Osteoblast (primary cell): ENCODE measurements around the gene SAMD11. TPM values are rescaled to one million over a fixed set of nuclear protein-coding genes. Genes with fewer than 3 reads are reported as not detected.
"Not testable (repeated sequence)": the region's sequence is repeated elsewhere in the genome, so short reads cannot be mapped to it uniquely, and the experiment has no call there.

Source experiments
- DNase-seq: peaks from one replicate; pipeline ENCODE4 v3.0.0; 2011; ENCODE audit warnings: low spot score, mixed read lengths; ENCODE audit not compliant: insufficient read length; ENCODE audit errors: missing footprints
- H2AFZ ChIP-seq: 2 replicates; pipeline ENCODE4 v1.6.0; 2011; ENCODE audit warnings: mild to moderate bottlenecking, low read length
- H3K27ac ChIP-seq: 2 replicates; pipeline ENCODE4 v1.5.1; 2011; ENCODE audit warnings: mild to moderate bottlenecking, low read depth, low read length, moderate library complexity
- H3K27me3 ChIP-seq: 2 replicates; pipeline ENCODE4 v1.6.0; 2012; ENCODE audit warnings: mild to moderate bottlenecking, control low read depth, inconsistent platforms, low read length, moderate library complexity; ENCODE audit not compliant: insufficient read depth
- H3K36me3 ChIP-seq: 2 replicates; pipeline ENCODE4 v1.5.1; 2011; ENCODE audit warnings: mild to moderate bottlenecking, low read length, control low read depth, moderate library complexity; ENCODE audit not compliant: insufficient read depth
- H3K4me1 ChIP-seq: 2 replicates; pipeline ENCODE4 v1.5.1; 2011; ENCODE audit warnings: mild to moderate bottlenecking, low read length, control low read depth, moderate library complexity; ENCODE audit not compliant: insufficient read depth
- H3K4me2 ChIP-seq: 2 replicates; pipeline ENCODE4 v1.6.0; 2011; ENCODE audit warnings: mild to moderate bottlenecking, low read length; ENCODE audit not compliant: insufficient read depth
- H3K4me3 ChIP-seq: fragments of 200-600 bp; sonication (generic); 3 replicates; pipeline ENCODE4 v1.5.1; 2012; ENCODE audit warnings: mild to moderate bottlenecking, low read length, inconsistent platforms; ENCODE audit not compliant: insufficient read depth
- H3K79me2 ChIP-seq: 2 replicates; pipeline ENCODE4 v1.6.0; 2012; ENCODE audit warnings: mild to moderate bottlenecking, low read length, control low read depth, inconsistent platforms; ENCODE audit not compliant: insufficient read depth
- H3K9me3 ChIP-seq: 2 replicates; pipeline ENCODE4 v1.5.1; 2011; ENCODE audit warnings: low read depth, low read length, control low read depth
- H4K20me1 ChIP-seq: 2 replicates; pipeline ENCODE4 v1.6.0; 2012; ENCODE audit warnings: mild to moderate bottlenecking, low read length, control low read depth; ENCODE audit not compliant: insufficient read depth
- CTCF ChIP-seq: IDR thresholded peaks from 2 replicates; pipeline ENCODE4 v1.5.1; 2011; ENCODE audit warnings: mild to moderate bottlenecking, low read depth, low read length, moderate library complexity; ENCODE audit errors: extremely low read depth
- total RNA-seq: library from RNA; depleted of rRNA; stranded (reverse); fragments of >200 nt; gene quantifications from 2 replicates; pipeline ENCODE4 v1.2.3, GENCODE V29; 2012

The SAMD11 gene
- total RNA-seq, 1 donor: 8.3 TPM

- H3K4me2 ChIP-seq: no peak overlapping the region
- H3K79me2 ChIP-seq: no peaks in the 10 kb centered on the region
- H3K4me1 ChIP-seq: no peaks in the 10 kb centered on the region
- no peaks in the 10 kb centered on the region for H3K9me3 ChIP-seq
- H4K20me1 ChIP-seq: no peaks in the 10 kb centered on the region
- no peak overlapping the region for H3K4me3 ChIP-seq
- H3K36me3 ChIP-seq: no peaks in the 10 kb centered on the region
- TF ChIP-seq CTCF: no peak
- no peak for DNase-seq
- no peak overlapping the region for H3K27ac ChIP-seq
- H3K27me3 ChIP-seq: peaks cover 60% of the 10 kb centered on the region
- H2AFZ ChIP-seq: no peak overlapping the region
These were observed 37.4 kb upstream of the SAMD11 start for GRCh38 chr1:886311-886710.

GRCh38 chr1:886760-887159 is 37.0 kb upstream of the SAMD11 start:
- H4K20me1 ChIP-seq: no peaks in the 10 kb centered on the region
- H3K9me3 ChIP-seq: no peaks in the 10 kb centered on the region
- no peak overlapping the region for H3K4me2 ChIP-seq
- no peak for DNase-seq
- no peaks in the 10 kb centered on the region for H3K79me2 ChIP-seq
- H3K36me3 ChIP-seq: no peaks in the 10 kb centered on the region
- TF ChIP-seq CTCF: no peak
- H3K4me3 ChIP-seq: no peak overlapping the region
- no peak overlapping the region for H3K27ac ChIP-seq
- H3K27me3 ChIP-seq: peaks cover 56% of the 10 kb centered on the region
- no peaks in the 10 kb centered on the region for H3K4me1 ChIP-seq
- no peak overlapping the region for H2AFZ ChIP-seq

- no peak overlapping the region for H2AFZ ChIP-seq
- no peaks in the 10 kb centered on the region for H4K20me1 ChIP-seq
- no peaks in the 10 kb centered on the region for H3K4me1 ChIP-seq
- no peak overlapping the region for H3K27ac ChIP-seq
- no peak overlapping the region for H3K4me2 ChIP-seq
- DNase-seq: no peak
- no peaks in the 10 kb centered on the region for H3K79me2 ChIP-seq
- H3K4me3 ChIP-seq: no peak overlapping the region
- H3K27me3 ChIP-seq: peaks cover 41% of the 10 kb centered on the region
- no peaks in the 10 kb centered on the region for H3K36me3 ChIP-seq
- H3K9me3 ChIP-seq: no peaks in the 10 kb centered on the region
- TF ChIP-seq CTCF: no peak
These were observed 35.4 kb upstream of the SAMD11 start for GRCh38 chr1:888297-888696.

GRCh38 chr1:889774-890173 is 33.9 kb upstream of the SAMD11 start:
- not testable (repeated sequence) for H3K4me3 ChIP-seq, H3K4me2 ChIP-seq, H3K9me3 ChIP-seq, H3K27ac ChIP-seq, H2AFZ ChIP-seq, H4K20me1 ChIP-seq, H3K79me2 ChIP-seq, H3K4me1 ChIP-seq, DNase-seq, H3K36me3 ChIP-seq
- peaks cover 31% of the 10 kb centered on the region for H3K27me3 ChIP-seq

GRCh38 chr1:890234-890633 is 33.5 kb upstream of the SAMD11 start:
- peaks cover 28% of the 10 kb centered on the region for H3K27me3 ChIP-seq
- not testable (repeated sequence) for H3K9me3 ChIP-seq, H3K4me1 ChIP-seq, H2AFZ ChIP-seq, H3K4me3 ChIP-seq, H4K20me1 ChIP-seq, H3K4me2 ChIP-seq, H3K79me2 ChIP-seq, DNase-seq, H3K36me3 ChIP-seq, H3K27ac ChIP-seq
